C4-2B (cell line): ENCODE results near the gene RAB44.

Source experiments
- CTCF ChIP-seq: fragments of 450-650 bp; conservative IDR thresholded peaks from 2 replicates; pipeline ENCODE4 v1.5.1; 2017; ENCODE audit warnings: mild to moderate bottlenecking
- ZFX ChIP-seq: fragments of 450-650 bp; IDR thresholded peaks from 2 replicates; pipeline ENCODE4 v1.6.1; 2017

- no peak for TF ChIP-seq CTCF
- no peak for TF ChIP-seq ZFX
Measured at GRCh38 chr6:36684447-36684812, 13.2 kb upstream of the RAB44 start.
